Measurements from ENCODE around the gene SLIRP.

DNA sequence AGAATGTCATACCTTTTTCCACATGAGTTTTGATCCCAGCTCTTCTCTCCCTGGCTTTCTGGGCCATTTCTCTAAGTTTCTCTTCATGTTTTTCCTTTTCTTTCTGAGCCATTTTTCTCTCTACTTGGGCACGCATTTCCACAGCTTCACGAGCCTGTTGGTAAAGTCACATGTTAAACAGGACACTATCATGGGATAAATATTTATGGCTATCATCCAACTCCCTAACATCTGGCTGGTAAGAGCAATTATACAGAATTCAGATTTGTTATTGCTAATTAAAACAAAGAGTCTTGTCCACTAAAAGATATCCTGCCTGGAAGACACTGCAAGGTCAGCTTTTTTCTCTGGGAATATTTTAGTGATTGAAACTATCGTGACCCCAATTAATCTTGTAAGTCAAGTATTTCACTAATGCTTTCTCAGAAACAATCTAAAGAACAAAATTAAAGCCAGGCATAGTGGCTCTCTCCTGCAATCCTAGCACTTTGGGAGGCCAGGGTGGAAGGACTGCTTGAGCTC, 23.1 kb downstream of the SLIRP start:
- TF ChIP-seq, protein P1, sequence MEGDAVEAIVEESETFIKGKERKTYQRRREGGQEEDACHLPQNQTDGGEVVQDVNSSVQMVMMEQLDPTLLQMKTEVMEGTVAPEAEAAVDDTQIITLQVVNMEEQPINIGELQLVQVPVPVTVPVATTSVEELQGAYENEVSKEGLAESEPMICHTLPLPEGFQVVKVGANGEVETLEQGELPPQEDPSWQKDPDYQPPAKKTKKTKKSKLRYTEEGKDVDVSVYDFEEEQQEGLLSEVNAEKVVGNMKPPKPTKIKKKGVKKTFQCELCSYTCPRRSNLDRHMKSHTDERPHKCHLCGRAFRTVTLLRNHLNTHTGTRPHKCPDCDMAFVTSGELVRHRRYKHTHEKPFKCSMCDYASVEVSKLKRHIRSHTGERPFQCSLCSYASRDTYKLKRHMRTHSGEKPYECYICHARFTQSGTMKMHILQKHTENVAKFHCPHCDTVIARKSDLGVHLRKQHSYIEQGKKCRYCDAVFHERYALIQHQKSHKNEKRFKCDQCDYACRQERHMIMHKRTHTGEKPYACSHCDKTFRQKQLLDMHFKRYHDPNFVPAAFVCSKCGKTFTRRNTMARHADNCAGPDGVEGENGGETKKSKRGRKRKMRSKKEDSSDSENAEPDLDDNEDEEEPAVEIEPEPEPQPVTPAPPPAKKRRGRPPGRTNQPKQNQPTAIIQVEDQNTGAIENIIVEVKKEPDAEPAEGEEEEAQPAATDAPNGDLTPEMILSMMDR (IDR thresholded peaks at IDR 0.05), result no peak
- no peak for TF ChIP-seq TCF7L2 (IDR thresholded peaks at IDR 0.05; ENCODE audit: low read depth, low read length)
- no peak for TF ChIP-seq POLR2AphosphoS5 (IDR thresholded peaks at IDR 0.05; ENCODE audit: low read depth, low read length)

Measured in Panc1 (cell line).